Loucy (cell line): ENCODE data around the gene BCAS3.

Experiments used
- H2AFZ ChIP-seq: fragments of 200-600 bp; sonication (generic); 2 replicates; pipeline ENCODE4 v1.6.0; 2016; ENCODE audit warnings: antibody characterized with exemption, mild to moderate bottlenecking, low read length, moderate library complexity
- H3F3A ChIP-seq: fragments of 200-600 bp; 2 replicates; pipeline ENCODE4 v1.6.0; 2016; ENCODE audit warnings: antibody characterized with exemption, low read depth, mild to moderate bottlenecking
- H3K27me3 ChIP-seq: fragments of 200-600 bp; sonication (generic); 2 replicates; pipeline ENCODE4 v1.6.1; 2014; ENCODE audit warnings: low read length, mild to moderate bottlenecking; ENCODE audit not compliant: insufficient read depth, poor library complexity, severe bottlenecking
- H3K36me3 ChIP-seq: fragments of 200-600 bp; sonication (generic); 2 replicates; pipeline ENCODE4 v1.6.1; 2016; ENCODE audit warnings: low read length; ENCODE audit not compliant: insufficient read depth
- H3K4me1 ChIP-seq: fragments of 200-600 bp; sonication (generic); 2 replicates; pipeline ENCODE4 v1.5.1; 2014; ENCODE audit warnings: low read length, mild to moderate bottlenecking; ENCODE audit not compliant: insufficient read depth, poor library complexity, severe bottlenecking
- H3K4me2 ChIP-seq: fragments of 200-600 bp; sonication (generic); 2 replicates; pipeline ENCODE4 v1.6.0; 2014; ENCODE audit warnings: antibody characterized with exemption, low read length, low read depth, mild to moderate bottlenecking; ENCODE audit not compliant: poor library complexity, severe bottlenecking
- H3K4me3 ChIP-seq: fragments of 200-600 bp; sonication (generic); 2 replicates; pipeline ENCODE4 v1.5.1; 2014; ENCODE audit warnings: low read length, mild to moderate bottlenecking, mixed read lengths; ENCODE audit not compliant: poor library complexity, severe bottlenecking
- H3K79me2 ChIP-seq: fragments of 200-600 bp; sonication (generic); 2 replicates; pipeline ENCODE4 v1.6.1; 2014; ENCODE audit warnings: low read length; ENCODE audit not compliant: insufficient read depth
- H3K9ac ChIP-seq: fragments of 200-600 bp; sonication (generic); 2 replicates; pipeline ENCODE4 v1.6.0; 2014; ENCODE audit warnings: mild to moderate bottlenecking, low read depth, low read length, moderate library complexity; ENCODE audit not compliant: poor library complexity, severe bottlenecking
- H3K9me2 ChIP-seq: fragments of 200-600 bp; sonication (generic); replicated peaks from 2 replicates; pipeline ENCODE4 v1.6.1; 2016; ENCODE audit warnings: low read depth, low read length, mixed read lengths
- H3K9me3 ChIP-seq: fragments of 200-600 bp; sonication (generic); 2 replicates; pipeline ENCODE4 v1.6.1; 2014; ENCODE audit warnings: mild to moderate bottlenecking, antibody characterized with exemption, low read length, low read depth; ENCODE audit not compliant: insufficient read depth
- H4K20me1 ChIP-seq: fragments of 200-600 bp; sonication (generic); 2 replicates; pipeline ENCODE4 v1.6.0; 2014; ENCODE audit warnings: antibody characterized with exemption, low read length, mild to moderate bottlenecking; ENCODE audit not compliant: insufficient read depth, poor library complexity, severe bottlenecking
- EZH2phosphoT487 ChIP-seq: fragments of 200-600 bp; IDR thresholded peaks from 2 replicates; pipeline ENCODE4 v1.6.1; 2018; ENCODE audit warnings: antibody characterized with exemption, mild to moderate bottlenecking, moderate library complexity, borderline replicate concordance
- TF ChIP-seq, protein P1 (sequence below): fragments of 200-600 bp; sonication (generic); conservative IDR thresholded peaks from 2 replicates; pipeline ENCODE4 v1.5.1; 2014; ENCODE audit warnings: mild to moderate bottlenecking, antibody characterized with exemption, low read length

The BCAS3 gene

DNA sequence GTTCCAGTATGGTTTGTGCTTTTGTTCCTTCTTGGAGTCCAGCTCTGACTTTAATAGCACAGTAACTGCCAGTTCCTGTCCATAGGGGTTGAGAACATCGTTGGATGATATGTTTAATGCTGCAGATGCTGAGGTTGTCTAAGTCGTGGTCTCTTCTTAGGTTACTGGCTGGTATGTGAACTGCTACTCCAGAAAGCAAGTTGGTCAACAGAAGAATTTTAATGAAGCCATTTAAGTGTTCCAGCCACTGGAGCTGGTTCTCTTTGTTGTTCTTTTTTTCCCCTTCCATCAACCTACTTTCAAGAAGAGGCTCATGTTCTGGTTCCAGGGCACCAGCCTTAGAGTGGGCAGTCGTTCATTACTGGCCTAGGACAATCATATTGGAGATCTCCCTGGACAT, 581.7 kb downstream of the BCAS3 start:
- no peak overlapping the region for H3K4me2 ChIP-seq
- H3K79me2 ChIP-seq: no peaks in the 10 kb centered on the region
- no peak overlapping the region for H2AFZ ChIP-seq
- H3K9ac ChIP-seq: no peak overlapping the region
- H3K4me1 ChIP-seq: peaks cover 28% of the 10 kb centered on the region
- H3K4me3 ChIP-seq: no peak overlapping the region
- H3K36me3 ChIP-seq: no peaks in the 10 kb centered on the region
- H3K9me3 ChIP-seq: no peaks in the 10 kb centered on the region
- H3K27me3 ChIP-seq: no peaks in the 10 kb centered on the region
- no peaks in the 10 kb centered on the region for H3K9me2 ChIP-seq
- H3F3A ChIP-seq: no peaks in the 10 kb centered on the region
- TF ChIP-seq, protein P1, sequence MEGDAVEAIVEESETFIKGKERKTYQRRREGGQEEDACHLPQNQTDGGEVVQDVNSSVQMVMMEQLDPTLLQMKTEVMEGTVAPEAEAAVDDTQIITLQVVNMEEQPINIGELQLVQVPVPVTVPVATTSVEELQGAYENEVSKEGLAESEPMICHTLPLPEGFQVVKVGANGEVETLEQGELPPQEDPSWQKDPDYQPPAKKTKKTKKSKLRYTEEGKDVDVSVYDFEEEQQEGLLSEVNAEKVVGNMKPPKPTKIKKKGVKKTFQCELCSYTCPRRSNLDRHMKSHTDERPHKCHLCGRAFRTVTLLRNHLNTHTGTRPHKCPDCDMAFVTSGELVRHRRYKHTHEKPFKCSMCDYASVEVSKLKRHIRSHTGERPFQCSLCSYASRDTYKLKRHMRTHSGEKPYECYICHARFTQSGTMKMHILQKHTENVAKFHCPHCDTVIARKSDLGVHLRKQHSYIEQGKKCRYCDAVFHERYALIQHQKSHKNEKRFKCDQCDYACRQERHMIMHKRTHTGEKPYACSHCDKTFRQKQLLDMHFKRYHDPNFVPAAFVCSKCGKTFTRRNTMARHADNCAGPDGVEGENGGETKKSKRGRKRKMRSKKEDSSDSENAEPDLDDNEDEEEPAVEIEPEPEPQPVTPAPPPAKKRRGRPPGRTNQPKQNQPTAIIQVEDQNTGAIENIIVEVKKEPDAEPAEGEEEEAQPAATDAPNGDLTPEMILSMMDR: no peak
- no peak for TF ChIP-seq EZH2phosphoT487
- no peaks in the 10 kb centered on the region for H4K20me1 ChIP-seq

- no peak overlapping the region for H3K4me2 ChIP-seq
- H3K9ac ChIP-seq: no peak overlapping the region
- peaks cover 31% of the 10 kb centered on the region for H3K4me1 ChIP-seq
- no peaks in the 10 kb centered on the region for H3K27me3 ChIP-seq
- H3K4me3 ChIP-seq: no peak overlapping the region
- H3K9me2 ChIP-seq: no peaks in the 10 kb centered on the region
- no peaks in the 10 kb centered on the region for H3K36me3 ChIP-seq
- H3K79me2 ChIP-seq: no peaks in the 10 kb centered on the region
- H2AFZ ChIP-seq: no peak overlapping the region
- no peaks in the 10 kb centered on the region for H3F3A ChIP-seq
- H4K20me1 ChIP-seq: no peaks in the 10 kb centered on the region
- H3K9me3 ChIP-seq: no peaks in the 10 kb centered on the region
- TF ChIP-seq, protein P1: no peak
- TF ChIP-seq EZH2phosphoT487: no peak
These were observed 582.6 kb downstream of the BCAS3 start for GRCh38 chr17:61260071-61260797.

DNA sequence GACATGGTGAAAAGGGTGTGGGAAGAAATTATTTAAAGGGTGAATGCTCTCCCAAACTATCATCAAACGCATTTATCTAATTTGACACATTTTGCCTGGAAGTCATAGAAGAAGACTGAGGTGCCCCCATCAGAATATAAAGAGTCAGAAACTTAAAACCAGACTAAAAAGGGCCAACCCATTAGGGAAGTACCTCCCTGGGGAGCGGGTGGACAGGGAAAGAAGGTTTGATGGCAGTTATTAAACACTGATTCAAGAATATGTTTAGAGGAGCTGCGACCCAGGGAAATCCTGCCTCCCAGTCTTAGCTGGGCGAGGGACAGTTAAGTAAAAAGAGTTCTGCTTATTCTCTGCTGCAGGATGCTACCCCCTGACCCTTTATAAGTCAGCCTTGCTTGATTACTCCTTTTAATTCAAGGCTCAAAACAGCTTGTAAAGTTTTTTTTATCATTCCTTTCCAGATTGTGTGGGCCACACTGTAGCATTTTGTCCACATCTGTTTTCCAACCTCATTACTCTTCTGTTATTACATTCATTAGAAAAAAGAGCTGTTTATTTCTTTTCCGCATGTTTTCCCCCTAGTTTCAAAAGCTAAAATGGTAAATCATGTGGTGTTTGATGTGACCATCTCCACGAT, 583.5 kb downstream of the BCAS3 start:
- peaks cover 6% of the 10 kb centered on the region; the same call in 1 of the 2 replicates for H3F3A ChIP-seq
- H3K79me2 ChIP-seq: no peaks in the 10 kb centered on the region
- H3K9me2 ChIP-seq: no peaks in the 10 kb centered on the region
- TF ChIP-seq, protein P1: no peak
- TF ChIP-seq EZH2phosphoT487: no peak
- H3K4me2 ChIP-seq: no peak overlapping the region
- H3K9me3 ChIP-seq: no peaks in the 10 kb centered on the region
- H4K20me1 ChIP-seq: no peaks in the 10 kb centered on the region
- H3K4me3 ChIP-seq: no peak overlapping the region
- H3K4me1 ChIP-seq: peaks cover 40% of the 10 kb centered on the region
- H3K9ac ChIP-seq: no peak overlapping the region
- no peak overlapping the region for H2AFZ ChIP-seq
- H3K36me3 ChIP-seq: no peaks in the 10 kb centered on the region
- H3K27me3 ChIP-seq: no peaks in the 10 kb centered on the region
